Activated T-helper 1 cell treated with anti-CD3 and anti-CD28 coated beads, Interleukin-12 subunit alpha, Interleukin-12 subunit beta, Interleukin-2, Interleukin-4 antibody, amounts not matched to agents 30 ng/mL and 10 ng/mL and 1 ng/mL, durations not matched to agents 14 hours and 24 hours and 36 hours (primary cell): Measurements from ENCODE around the gene LRMDA. TPM values are rescaled to one million over a fixed set of nuclear protein-coding genes. Genes with fewer than 3 reads are reported as not detected.

Source experiments
- DNase-seq: peaks from one replicate; pipeline ENCODE4 v3.0.0; 2021; ENCODE audit warnings: low spot score
- H3K27ac Mint-ChIP-seq: one replicate; pipeline ENCODE4 v1.8.0; 2021; ENCODE audit warnings: mild to moderate bottlenecking, mixed read lengths
- H3K27me3 Mint-ChIP-seq: one replicate; pipeline ENCODE4 v1.8.0; 2022; ENCODE audit warnings: mild to moderate bottlenecking, moderate library complexity, mixed read lengths; ENCODE audit not compliant: insufficient read depth
- H3K36me3 Mint-ChIP-seq: one replicate; pipeline ENCODE4 v1.8.0; 2021; ENCODE audit warnings: low read depth, mixed read lengths
- H3K4me1 Mint-ChIP-seq: one replicate; pipeline ENCODE4 v1.8.0; 2021; ENCODE audit warnings: low read depth, mixed read lengths
- H3K4me3 Mint-ChIP-seq: one replicate; pipeline ENCODE4 v1.8.0; 2021; ENCODE audit warnings: mild to moderate bottlenecking, moderate library complexity, mixed read lengths
- H3K9me3 Mint-ChIP-seq: one replicate; pipeline ENCODE4 v1.8.0; 2021; ENCODE audit warnings: mixed read lengths
- intact Hi-C: fragments of 100-400 bp; cut with micrococcal nuclease; formaldehyde crosslinking; loops from one replicate; pipeline ENCODE4 v1.15.1; 2024
- total RNA-seq: library from RNA; stranded (reverse); gene quantifications from 2 replicates; pipeline ENCODE4 v1.2.3, GENCODE V29; 2022

Gene LRMDA
- total RNA-seq, 1 donor from 2014 or later: not detected

DNA sequence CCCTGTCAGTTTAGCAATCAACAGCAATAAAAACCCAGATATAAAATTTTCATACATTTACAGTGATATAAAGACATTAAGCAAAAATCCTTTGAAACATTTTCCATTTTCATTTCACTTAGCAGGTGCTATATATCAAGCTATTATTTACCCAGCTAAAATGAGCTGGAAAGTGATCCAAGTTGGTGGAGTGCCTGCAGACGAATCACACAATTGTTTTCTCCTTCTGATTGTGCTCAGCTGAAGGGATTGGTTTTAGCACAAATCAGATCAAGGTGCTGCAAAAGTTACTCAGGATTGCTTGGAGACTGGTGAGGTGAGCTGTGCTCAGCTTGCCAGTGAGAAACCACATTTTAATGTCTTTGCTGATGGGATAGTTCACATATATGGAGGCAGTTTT, 138.1 kb downstream of the LRMDA start:
- Mint-ChIP-seq H3K36me3 (no peaks in the 10 kb centered on the region), H3K4me3 (no peak overlapping the region), H3K4me1 (no peaks in the 10 kb centered on the region), H3K27ac (no peak overlapping the region), H3K9me3 (peaks cover 34% of the 10 kb centered on the region), H3K27me3 (no peaks in the 10 kb centered on the region)
- intact Hi-C loops: no loop called here
- no peak for DNase-seq

DNA sequence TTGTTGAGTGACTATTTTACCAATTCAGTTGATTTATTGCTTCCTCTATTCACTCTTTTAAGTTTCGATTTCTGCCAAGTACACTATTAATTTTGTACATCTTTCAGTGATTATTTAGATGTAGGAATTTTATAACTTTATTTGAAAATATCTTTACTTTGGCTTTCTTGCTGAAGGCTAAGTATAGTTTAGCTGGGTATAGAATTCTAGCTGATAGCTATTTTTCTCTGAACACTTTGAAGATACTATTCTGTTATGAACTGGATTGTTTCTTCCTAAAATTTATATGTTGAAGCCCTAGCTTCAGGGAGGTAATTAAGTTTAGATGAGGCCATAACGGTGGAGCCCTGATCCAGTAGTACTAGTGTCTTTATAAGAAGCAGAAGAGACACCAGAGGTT, 141.1 kb downstream of the LRMDA start:
- Mint-ChIP-seq H3K4me1 (no peaks in the 10 kb centered on the region), H3K9me3 (peaks cover 37% of the 10 kb centered on the region), H3K27ac (no peak overlapping the region), H3K27me3 (no peaks in the 10 kb centered on the region), H3K36me3 (no peaks in the 10 kb centered on the region), H3K4me3 (no peak overlapping the region)
- DNase-seq: no peak
- intact Hi-C loops: no loop called here

DNA sequence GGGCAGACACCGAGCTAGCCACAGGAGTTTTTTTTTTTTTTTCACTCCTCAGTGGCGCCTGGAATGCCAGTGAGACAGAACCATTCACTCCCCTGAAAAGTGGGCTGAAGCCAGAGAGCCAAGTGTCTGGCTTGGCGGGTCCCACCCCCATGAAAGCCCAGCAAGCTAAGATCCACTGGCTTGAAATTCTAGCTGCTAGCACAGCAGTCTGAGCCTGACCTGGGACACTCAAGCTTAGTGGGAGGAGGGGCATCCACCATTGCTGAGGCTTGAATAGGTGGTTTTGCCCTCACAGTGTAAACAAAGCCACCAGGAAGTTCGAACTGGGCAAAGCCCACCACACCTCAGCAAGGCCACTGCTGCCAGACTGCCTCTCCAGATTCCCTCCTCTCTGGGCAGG, 144.5 kb downstream of the LRMDA start:
- no peak overlapping the region for H3K4me3 Mint-ChIP-seq
- H3K27me3 Mint-ChIP-seq: no peaks in the 10 kb centered on the region
- DNase-seq: no peak
- H3K4me1 Mint-ChIP-seq: no peaks in the 10 kb centered on the region
- intact Hi-C loops: no loop called here
- no peaks in the 10 kb centered on the region for H3K36me3 Mint-ChIP-seq
- H3K27ac Mint-ChIP-seq: no peak overlapping the region
- H3K9me3 Mint-ChIP-seq: peaks cover 49% of the 10 kb centered on the region

DNA sequence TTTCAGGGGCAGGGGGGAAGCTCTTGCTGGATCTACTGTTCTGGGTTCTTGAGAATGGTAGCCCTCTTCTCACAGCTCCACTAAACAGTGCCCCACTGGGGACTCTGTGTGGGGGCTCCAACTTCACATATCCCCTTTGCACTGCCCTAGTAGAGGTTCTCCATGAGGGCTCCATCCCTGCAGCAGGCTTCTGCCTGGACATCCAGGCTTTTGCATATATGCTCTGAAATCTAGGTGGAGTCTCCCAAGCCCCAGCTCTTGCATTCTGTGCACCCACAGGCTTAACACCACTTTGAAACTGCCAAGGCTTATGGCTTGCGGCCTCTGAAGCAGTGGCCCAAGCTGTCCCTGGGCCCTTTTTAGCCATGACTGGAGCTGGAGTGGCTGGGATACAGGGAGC, 150.7 kb downstream of the LRMDA start:
- Mint-ChIP-seq H3K36me3 (no peaks in the 10 kb centered on the region), H3K4me3 (no peak overlapping the region), H3K27me3 (no peaks in the 10 kb centered on the region), H3K9me3 (peaks cover 35% of the 10 kb centered on the region), H3K27ac (no peak overlapping the region), H3K4me1 (no peaks in the 10 kb centered on the region)
- intact Hi-C loops: no loop called here
- DNase-seq: no peak

DNA sequence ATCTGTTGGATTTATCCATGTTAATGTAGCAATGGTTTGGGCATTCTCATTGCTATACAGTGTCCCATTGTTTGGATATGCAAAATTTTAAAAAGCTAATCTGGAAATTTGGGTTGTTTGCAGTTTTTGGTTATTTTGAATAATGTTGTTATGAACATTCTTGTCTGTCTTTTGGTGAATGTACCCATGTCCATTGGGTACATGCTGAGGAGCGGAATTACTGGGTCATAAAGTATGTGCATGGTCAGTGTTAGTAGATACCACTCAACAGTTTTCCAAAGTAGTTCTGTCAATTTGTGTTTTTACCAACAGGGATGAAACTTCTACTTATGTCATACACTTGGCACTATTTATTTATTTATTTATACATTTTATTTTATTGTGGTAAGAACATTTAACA, 153.9 kb downstream of the LRMDA start:
- no peaks in the 10 kb centered on the region for H3K36me3 Mint-ChIP-seq
- H3K27me3 Mint-ChIP-seq: peaks cover 2% of the 10 kb centered on the region
- H3K4me3 Mint-ChIP-seq: no peak overlapping the region
- H3K4me1 Mint-ChIP-seq: no peaks in the 10 kb centered on the region
- intact Hi-C loops: no loop called here
- H3K9me3 Mint-ChIP-seq: peaks cover 19% of the 10 kb centered on the region
- DNase-seq: no peak
- no peak overlapping the region for H3K27ac Mint-ChIP-seq

DNA sequence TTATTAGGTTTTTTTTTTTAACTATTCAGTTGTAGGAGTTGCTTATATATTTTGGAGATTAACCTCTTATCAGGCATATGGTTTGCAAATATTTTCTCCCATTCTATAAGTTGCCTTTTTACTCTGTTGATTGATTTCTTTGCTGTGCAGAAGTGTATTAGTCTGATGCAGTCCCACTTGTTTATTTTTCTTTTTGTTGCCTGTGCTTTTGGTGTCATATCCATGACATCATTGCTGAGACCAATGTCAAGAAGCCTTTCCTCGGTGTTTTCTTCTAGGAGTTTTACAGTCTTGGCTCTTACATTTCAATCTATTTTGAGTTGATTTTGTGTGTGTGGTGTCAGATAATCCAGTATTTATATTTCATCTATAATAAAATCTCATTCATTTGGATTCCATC, 155.4 kb downstream of the LRMDA start:
- Mint-ChIP-seq H3K4me3 (no peak overlapping the region), H3K27ac (no peak overlapping the region), H3K4me1 (no peaks in the 10 kb centered on the region), H3K36me3 (no peaks in the 10 kb centered on the region), H3K27me3 (peaks cover 2% of the 10 kb centered on the region), H3K9me3 (peaks cover 9% of the 10 kb centered on the region)
- DNase-seq: no peak
- intact Hi-C loops: no loop called here

DNA sequence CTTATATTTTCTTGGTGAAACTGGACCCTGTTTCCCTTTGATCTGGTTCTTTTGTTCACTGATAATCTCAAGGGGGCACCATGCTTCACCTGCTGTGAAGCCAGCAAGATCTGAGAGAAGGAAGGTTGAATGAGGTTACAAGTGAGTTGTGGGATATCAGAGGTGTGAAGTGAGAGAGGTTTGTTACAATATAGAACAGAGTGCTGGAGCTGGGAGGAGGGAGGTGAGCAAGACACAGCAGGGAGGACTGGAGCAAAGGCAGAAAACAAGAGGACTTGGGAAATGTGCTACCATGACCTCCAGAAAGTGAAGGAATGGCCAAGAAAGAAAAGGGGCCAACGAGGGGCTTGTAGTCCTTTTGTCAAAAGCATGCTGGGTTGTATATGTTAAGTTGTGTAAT, 156.6 kb downstream of the LRMDA start:
- Mint-ChIP-seq H3K27me3 (peaks cover 2% of the 10 kb centered on the region), H3K36me3 (no peaks in the 10 kb centered on the region), H3K4me1 (no peaks in the 10 kb centered on the region), H3K27ac (no peak overlapping the region), H3K4me3 (no peak overlapping the region), H3K9me3 (peaks cover 5% of the 10 kb centered on the region)
- intact Hi-C loops: no loop called here
- DNase-seq: no peak

DNA sequence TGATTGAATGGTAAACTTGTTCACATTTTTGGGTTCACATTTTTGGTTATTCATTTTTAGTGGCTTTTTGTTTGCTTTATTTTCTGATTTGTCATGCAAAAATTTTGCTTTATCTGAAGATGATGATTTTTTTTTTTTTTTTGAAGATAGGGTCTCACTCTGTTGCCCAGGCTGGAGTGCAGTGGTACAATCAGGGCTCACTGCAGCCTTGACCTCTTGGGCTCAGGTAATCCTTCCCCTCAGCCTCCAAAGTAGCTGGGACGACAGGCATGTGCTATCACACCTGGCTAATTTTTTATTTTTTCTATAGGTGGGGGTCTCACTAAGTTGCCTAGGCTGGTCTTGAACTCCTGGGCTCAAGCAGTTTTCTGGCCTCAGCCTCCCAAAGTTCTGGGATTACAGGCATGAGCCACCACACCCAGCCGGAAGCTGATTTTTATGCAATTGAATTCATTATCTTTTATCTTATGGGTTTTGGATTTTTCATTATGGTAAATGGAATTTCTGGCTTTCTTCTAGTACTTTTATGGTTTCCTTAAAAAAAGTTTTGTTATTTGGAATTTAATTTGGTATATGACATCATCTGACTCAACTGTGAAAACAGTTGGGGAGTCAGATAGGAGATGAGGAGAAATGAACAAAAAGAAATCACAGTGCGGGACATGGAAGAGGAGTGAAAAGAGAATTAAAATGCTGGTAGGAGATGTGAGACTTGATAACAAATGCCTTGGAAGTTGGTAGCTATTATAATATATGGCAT, 158.7 kb downstream of the LRMDA start:
- Mint-ChIP-seq H3K27ac (no peak overlapping the region), H3K27me3 (peaks cover 2% of the 10 kb centered on the region), H3K36me3 (no peaks in the 10 kb centered on the region), H3K9me3 (no peaks in the 10 kb centered on the region), H3K4me3 (no peak overlapping the region), H3K4me1 (no peaks in the 10 kb centered on the region)
- intact Hi-C loops: no loop called here
- no peak for DNase-seq

DNA sequence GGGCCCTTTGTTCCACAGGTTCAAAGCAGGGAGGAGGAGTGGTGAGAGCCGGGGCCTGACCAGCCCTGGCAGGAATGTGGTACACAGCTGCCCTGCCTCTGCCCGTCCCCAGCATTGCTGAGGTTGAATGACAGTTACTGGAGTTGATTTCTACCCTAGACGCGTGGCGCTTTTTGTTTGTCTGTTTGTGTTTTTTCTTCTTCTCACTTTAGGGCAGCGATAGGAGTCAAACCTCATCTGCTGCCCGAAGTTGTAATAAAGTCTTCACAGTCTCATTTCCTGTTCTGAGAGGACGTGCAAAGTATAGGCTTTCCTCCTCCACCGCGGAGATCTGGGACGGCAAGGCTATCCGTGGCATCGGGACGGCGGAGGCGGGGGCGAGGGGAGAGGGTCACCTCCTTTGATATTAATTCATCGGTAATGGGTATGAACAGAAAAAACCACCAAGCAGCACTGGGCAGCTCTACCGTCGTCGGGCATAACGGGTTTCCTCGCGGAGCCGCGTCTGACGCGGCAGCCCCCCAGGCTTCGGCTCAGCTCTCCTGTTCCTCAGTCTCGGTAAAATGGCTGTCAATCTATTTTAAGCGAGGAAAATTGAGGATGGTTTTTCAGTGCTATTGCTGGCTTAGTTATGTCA, 160.8 kb downstream of the LRMDA start:
- H3K27ac Mint-ChIP-seq: no peak overlapping the region
- intact Hi-C loops: no loop called here
- H3K36me3 Mint-ChIP-seq: no peaks in the 10 kb centered on the region
- peaks cover 2% of the 10 kb centered on the region for H3K27me3 Mint-ChIP-seq
- no peak overlapping the region for H3K4me3 Mint-ChIP-seq
- DNase-seq: no peak
- H3K9me3 Mint-ChIP-seq: no peaks in the 10 kb centered on the region
- H3K4me1 Mint-ChIP-seq: no peaks in the 10 kb centered on the region

DNA sequence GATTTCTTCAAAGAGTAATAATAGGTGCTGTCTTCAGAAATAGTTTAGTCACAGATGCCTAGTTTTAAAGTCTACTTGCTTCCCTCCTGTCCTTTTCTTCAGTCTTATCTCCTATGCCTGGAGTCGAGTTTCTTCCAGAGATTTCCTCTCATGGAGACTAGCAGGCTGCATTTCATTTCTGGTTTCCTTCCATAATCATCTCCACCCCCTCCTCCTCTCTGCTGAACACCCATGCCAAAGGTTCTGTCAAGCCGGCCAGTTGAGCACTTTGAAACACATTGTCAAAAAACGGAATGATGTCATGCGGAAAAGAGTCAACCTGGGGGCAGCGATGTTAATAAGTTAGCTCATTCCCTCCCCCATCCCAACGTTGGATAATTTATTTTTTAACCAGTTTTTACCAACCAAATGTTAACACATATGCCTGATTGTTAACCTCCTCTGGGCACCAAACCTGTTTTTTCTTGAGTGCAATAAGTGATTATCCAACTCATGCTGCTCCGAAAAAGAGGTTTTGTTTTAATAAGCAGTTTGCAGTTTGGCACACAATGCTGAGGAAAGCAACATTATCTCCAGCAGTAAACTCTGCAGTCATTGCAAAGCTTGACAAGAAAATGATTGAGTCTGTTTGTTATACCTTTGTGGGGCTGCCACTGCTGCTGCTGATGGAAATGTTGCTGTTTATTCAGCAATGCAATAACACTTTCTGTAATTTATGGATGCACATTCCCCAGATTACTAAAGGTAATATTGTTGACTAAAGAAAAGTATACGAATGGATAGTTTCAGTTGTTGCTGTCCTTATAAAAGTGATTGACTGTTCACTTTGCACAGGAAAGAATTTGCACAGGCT, 161.6 kb downstream of the LRMDA start:
- Mint-ChIP-seq H3K27me3 (peaks cover 2% of the 10 kb centered on the region), H3K27ac (no peak overlapping the region), H3K36me3 (no peaks in the 10 kb centered on the region), H3K4me3 (no peak overlapping the region), H3K4me1 (no peaks in the 10 kb centered on the region), H3K9me3 (no peaks in the 10 kb centered on the region)
- intact Hi-C loops: no loop called here
- no peak for DNase-seq

DNA sequence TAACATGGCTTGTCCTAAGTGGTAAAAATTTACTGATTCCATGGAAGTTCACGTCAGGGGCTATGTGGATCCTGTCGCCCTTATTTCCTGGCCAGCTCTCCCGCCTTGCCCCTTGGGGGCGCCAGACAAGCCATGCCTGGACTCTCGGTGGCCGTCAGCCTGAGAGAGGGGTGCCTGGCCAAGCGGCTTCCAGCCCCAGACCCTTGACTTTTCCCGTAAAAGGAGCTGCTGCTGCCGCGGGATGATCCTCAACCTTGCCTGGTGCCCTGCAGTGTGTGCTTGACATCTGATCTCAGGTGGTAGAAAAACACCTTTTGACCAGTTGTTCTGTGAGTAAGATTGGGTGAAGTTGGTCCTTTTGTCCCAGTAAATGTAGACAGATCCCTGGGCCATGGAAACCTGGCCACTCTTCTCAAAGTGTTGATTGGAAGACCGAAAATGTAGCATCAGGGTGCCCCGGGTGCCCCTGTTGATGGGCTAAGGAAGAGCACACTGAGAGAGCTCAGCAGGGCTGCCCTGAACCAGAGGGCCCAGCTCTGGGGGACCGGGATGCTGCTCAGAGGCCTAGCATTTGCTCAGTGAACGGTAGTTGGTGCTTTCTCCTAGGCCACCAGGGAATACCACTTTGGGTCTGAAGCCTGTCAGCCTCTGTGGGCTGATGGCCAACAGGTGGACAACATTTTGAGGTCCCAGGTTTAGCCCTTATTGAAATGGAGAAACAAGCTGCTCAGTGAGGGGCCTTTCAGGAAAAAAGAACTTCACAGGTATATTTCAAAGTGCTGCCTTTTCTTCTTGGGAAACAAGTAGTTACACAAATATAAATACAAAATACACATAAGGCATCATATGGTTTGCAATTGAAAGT, 162.5 kb downstream of the LRMDA start:
- no peaks in the 10 kb centered on the region for H3K36me3 Mint-ChIP-seq
- DNase-seq: no peak
- H3K27ac Mint-ChIP-seq: no peak overlapping the region
- intact Hi-C loops: no loop called here
- no peaks in the 10 kb centered on the region for H3K9me3 Mint-ChIP-seq
- peaks cover 2% of the 10 kb centered on the region for H3K27me3 Mint-ChIP-seq
- H3K4me3 Mint-ChIP-seq: no peak overlapping the region
- H3K4me1 Mint-ChIP-seq: no peaks in the 10 kb centered on the region

DNA sequence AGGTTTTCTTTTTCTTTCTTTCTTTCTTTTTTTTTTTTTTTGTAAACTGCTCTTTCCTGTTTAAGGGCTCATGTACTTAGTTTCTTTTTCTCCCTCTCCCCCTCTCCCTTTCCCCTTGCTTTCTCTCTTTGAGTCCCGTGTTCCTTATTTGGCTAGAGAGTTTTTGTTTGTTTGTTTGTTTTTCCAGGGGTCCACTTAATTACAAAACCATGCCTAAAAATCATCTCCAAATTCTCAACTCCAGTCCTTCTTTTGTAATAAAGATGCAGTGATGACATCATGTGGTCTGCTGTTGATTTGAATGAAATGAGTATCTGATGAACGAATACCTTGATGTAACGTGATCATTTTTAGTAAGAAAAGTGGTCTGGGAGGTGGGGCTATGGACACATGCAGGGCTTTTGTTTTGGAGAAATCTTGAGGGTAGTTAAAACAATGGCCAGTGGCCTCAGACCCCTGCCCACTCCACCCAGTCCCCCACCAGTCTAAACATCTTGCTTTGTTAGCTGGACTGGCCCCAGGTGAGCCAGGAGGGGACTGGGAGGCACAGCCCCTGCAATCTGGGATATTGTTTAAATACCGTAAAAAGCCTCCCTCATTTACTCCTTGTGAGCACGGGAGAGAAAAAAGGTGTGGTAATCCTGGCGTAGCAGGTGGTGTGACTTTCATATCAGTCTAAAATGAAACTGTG, 165.7 kb downstream of the LRMDA start:
- Mint-ChIP-seq H3K4me1 (no peaks in the 10 kb centered on the region), H3K36me3 (no peaks in the 10 kb centered on the region), H3K4me3 (no peak overlapping the region), H3K9me3 (no peaks in the 10 kb centered on the region), H3K27me3 (no peaks in the 10 kb centered on the region), H3K27ac (no peak overlapping the region)
- no peak for DNase-seq
- intact Hi-C loops: no loop called here
